ENCODE data around the gene ZFAND6. TPM values are rescaled to one million over a fixed set of nuclear protein-coding genes. Genes with fewer than 3 reads are reported as not detected.
A peak's percentile ranks its signal among the peaks of the same experiment; 100 is the strongest.

Gene ZFAND6
- total and polyA plus RNA-seq, 10 of the 15 experiments (the other 5 are each of a cell fraction or from before 2014, with no cell fraction given): 78.9 to 179 (median 135) TPM

- TF ChIP-seq STAT1 (conservative IDR thresholded peaks at IDR 0.05): no peak
- TF ChIP-seq ZBED1 (IDR thresholded peaks at IDR 0.05; ENCODE audit: borderline replicate concordance): no peak
These were observed 45.7 kb downstream of the ZFAND6 start (continued) for GRCh38 chr15:80105193-80105592.

GRCh38 chr15:80105595-80105994 lies 46.1 kb downstream of the ZFAND6 start:
- RAD21 ChIA-PET (ENCODE audit: unreplicated experiment): no interaction called here
- peaks cover 49% of the 10 kb centered on the region for H3K79me2 ChIP-seq (ENCODE audit: control insufficient read depth, insufficient read depth, low read length)

GRCh38 chr15:80106051-80106450 lies 46.6 kb downstream of the ZFAND6 start:
- BruUV-seq (replicated peaks): no TSS peak
- CTCF ChIA-PET: no interaction called here
- RAD21 ChIA-PET (ENCODE audit: unreplicated experiment): no interaction called here
- Histone ChIP-seq H3K27me3 (replicated peaks in 1 of 2; ENCODE audit: control insufficient read depth in 2 of 2, insufficient read depth in 2 of 2, low read length in 1 of 2) (no peaks in the 10 kb centered on the region), H2AFZ (ENCODE audit: control insufficient read depth, low read depth, low read length) (no peak overlapping the region), H3K79me2 (ENCODE audit: control insufficient read depth, insufficient read depth, low read length) (peaks cover 49% of the 10 kb centered on the region), H3K4me2 (ENCODE audit: control insufficient read depth, insufficient read depth) (no peak overlapping the region), H3K9me3 (replicated peaks; ENCODE audit: control insufficient read depth, insufficient read depth, low read length) (no peaks in the 10 kb centered on the region), H3K36me3 (ENCODE audit: control insufficient read depth in 2 of 2, insufficient read depth in 2 of 2, low read length in 1 of 2) (peaks cover 0 to 19% of the 10 kb centered on the region in 2 experiments; a peak in 3 of 4 replicates), H3K4me1 (ENCODE audit: control insufficient read depth, insufficient read depth, low read length) (peaks cover 4% of the 10 kb centered on the region), H3K27ac (ENCODE audit: control insufficient read depth, insufficient read depth) (no peak overlapping the region), H3K9ac (ENCODE audit: control insufficient read depth, insufficient read depth, low read length) (no peak overlapping the region), H3K4me3 (no peak overlapping the region), H4K20me1 (ENCODE audit: control insufficient read depth, insufficient read depth) (no peaks in the 10 kb centered on the region)
- no peak for ATAC-seq
- POLR2A ChIA-PET: no interaction called here
- FAIRE-seq: no peak
- intact Hi-C loops (cut with micrococcal nuclease; ENCODE audit: unreplicated experiment) (no loop called here), in situ Hi-C loops (cut with MboI) (no loop called here)
- SMC1A ChIA-PET (ENCODE audit: uncharacterized antibody, unreplicated experiment): interaction anchor here (1.0 to 1.5 kb wide), 2 partner anchors 9 to 37 kb away, joined by 3 read pairs; no protein-coding TSS in a partner anchor
- no peak for DNase-seq (ENCODE audit: low read depth, low spot score)
- WGBS (ENCODE audit: insufficient coverage, insufficient replicate concordance, low lambda C conversion rate, missing lambda C conversion rate): 99% methylated on average over 4 of the region's 4 CpGs
- TF ChIP-seq SIN3A (IDR thresholded peaks at IDR 0.05; ENCODE audit: low read depth, low read length) (no peak), NFYA (IDR thresholded peaks at IDR 0.05; ENCODE audit: borderline replicate concordance, low read depth, low read length) (no peak), EZH2 (IDR thresholded peaks at IDR 0.05; ENCODE audit: borderline replicate concordance, control insufficient read depth, low read depth, low read length) (no peak), SKIL (IDR thresholded peaks at IDR 0.05; ENCODE audit: low read depth, poor library complexity, severe bottlenecking) (no peak), TBL1XR1 (IDR thresholded peaks at IDR 0.05; ENCODE audit: low read depth, low read length) (no peak), CHD1 (IDR thresholded peaks at IDR 0.05; ENCODE audit: low read depth, low read length) (no peak), ATF7 (IDR thresholded peaks at IDR 0.05; ENCODE audit: low read depth) (no peak), ZBTB33 (IDR thresholded peaks at IDR 0.05) (no peak)

More at GRCh38 chr15:80105595-80105994, 46.1 kb downstream of the ZFAND6 start:
- no peak for FAIRE-seq
- Histone ChIP-seq H3K27ac (ENCODE audit: control insufficient read depth, insufficient read depth) (no peak overlapping the region), H3K4me1 (ENCODE audit: control insufficient read depth, insufficient read depth, low read length) (peaks cover 7% of the 10 kb centered on the region), H3K9ac (ENCODE audit: control insufficient read depth, insufficient read depth, low read length) (no peak overlapping the region), H3K27me3 (replicated peaks in 1 of 2; ENCODE audit: control insufficient read depth in 2 of 2, insufficient read depth in 2 of 2, low read length in 1 of 2) (no peaks in the 10 kb centered on the region), H3K4me2 (ENCODE audit: control insufficient read depth, insufficient read depth) (no peak overlapping the region), H2AFZ (ENCODE audit: control insufficient read depth, low read depth, low read length) (no peak overlapping the region), H4K20me1 (ENCODE audit: control insufficient read depth, insufficient read depth) (no peaks in the 10 kb centered on the region), H3K36me3 (ENCODE audit: control insufficient read depth in 2 of 2, insufficient read depth in 2 of 2, low read length in 1 of 2) (peaks cover 0 to 19% of the 10 kb centered on the region in 2 experiments; a peak in 3 of 4 replicates), H3K4me3 (no peak overlapping the region), H3K9me3 (replicated peaks; ENCODE audit: control insufficient read depth, insufficient read depth, low read length) (no peaks in the 10 kb centered on the region)
- no TSS peak for BruUV-seq (replicated peaks)
- 83% methylated on average over 1 of the region's 1 CpG for WGBS (ENCODE audit: insufficient coverage, insufficient replicate concordance, low lambda C conversion rate, missing lambda C conversion rate)
- ChIA-PET POLR2A (no interaction called here), SMC1A (ENCODE audit: uncharacterized antibody, unreplicated experiment) (interaction anchor here (1.0 to 1.5 kb wide), 3 partner anchors 9 to 37 kb away, joined by 3 to 4 read pairs (median 3); no protein-coding TSS in a partner anchor), CTCF (interaction anchor here (0.5 kb wide), 1 partner anchor 540 kb away, joined by 3 read pairs; no protein-coding TSS in a partner anchor)
- in situ Hi-C loops (cut with MboI) (no loop called here), intact Hi-C loops (cut with micrococcal nuclease; ENCODE audit: unreplicated experiment) (no loop called here)
- TF ChIP-seq MTA2 (IDR thresholded peaks at IDR 0.05; ENCODE audit: low read depth) (no peak), KLF5 (IDR thresholded peaks at IDR 0.05; ENCODE audit: partially characterized antibody) (no peak), RUNX3 (IDR thresholded peaks at IDR 0.05; ENCODE audit: low read length) (peak; percentile 42; the same call in 1 of the 2 replicates)
- no peak for DNase-seq (ENCODE audit: low read depth, low spot score)
- no peak for ATAC-seq

Data from GM12878 (cell line).